ENCODE results near the gene SCYGR4. TPM values are rescaled to one million over a fixed set of nuclear protein-coding genes. Genes with fewer than 3 reads are reported as not detected.

The SCYGR4 gene
- total RNA-seq, 4 donors from 2014 or later: not detected

DNA sequence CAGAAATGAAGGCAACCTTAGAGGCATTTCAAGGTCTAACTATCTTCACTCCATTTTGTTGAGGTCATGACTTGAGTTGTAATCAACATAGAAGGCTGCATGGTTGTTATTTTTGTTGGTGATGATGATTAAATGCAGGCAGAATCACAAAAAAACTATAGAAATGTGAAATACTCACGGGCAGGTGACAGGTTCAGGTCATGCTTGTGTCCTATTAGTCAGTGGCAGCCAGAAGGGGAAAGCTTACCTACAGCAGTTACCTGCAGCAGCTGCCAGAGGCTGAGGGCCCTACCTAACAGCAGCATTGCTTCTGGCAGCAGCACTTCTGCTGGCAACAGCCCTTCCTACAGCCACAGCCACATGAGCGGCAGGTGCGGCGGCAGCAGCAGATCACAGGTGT is 3.1 kb upstream of the SCYGR4 start:
- intact Hi-C loops (cut with DNase I): no loop called here
- no peaks in the 10 kb centered on the region for H3K9me3 ChIP-seq
- H3K4me3 ChIP-seq: no peak overlapping the region
- no peak for DNase-seq
- no peaks in the 10 kb centered on the region for H3K4me1 ChIP-seq
- 67 to 78% methylated on average over 1 to 4 of the region's 4 CpGs for WGBS, 2 donors
- no peaks in the 10 kb centered on the region for H3K36me3 ChIP-seq
- no peak overlapping the region for H3K27ac ChIP-seq
- peaks cover 0 to 14% (median 0%) of the 10 kb centered on the region in 4 donors for H3K27me3 ChIP-seq
- TF ChIP-seq POLR2A (IDR thresholded peaks at IDR 0.05): no peak
- TF ChIP-seq, protein P1, sequence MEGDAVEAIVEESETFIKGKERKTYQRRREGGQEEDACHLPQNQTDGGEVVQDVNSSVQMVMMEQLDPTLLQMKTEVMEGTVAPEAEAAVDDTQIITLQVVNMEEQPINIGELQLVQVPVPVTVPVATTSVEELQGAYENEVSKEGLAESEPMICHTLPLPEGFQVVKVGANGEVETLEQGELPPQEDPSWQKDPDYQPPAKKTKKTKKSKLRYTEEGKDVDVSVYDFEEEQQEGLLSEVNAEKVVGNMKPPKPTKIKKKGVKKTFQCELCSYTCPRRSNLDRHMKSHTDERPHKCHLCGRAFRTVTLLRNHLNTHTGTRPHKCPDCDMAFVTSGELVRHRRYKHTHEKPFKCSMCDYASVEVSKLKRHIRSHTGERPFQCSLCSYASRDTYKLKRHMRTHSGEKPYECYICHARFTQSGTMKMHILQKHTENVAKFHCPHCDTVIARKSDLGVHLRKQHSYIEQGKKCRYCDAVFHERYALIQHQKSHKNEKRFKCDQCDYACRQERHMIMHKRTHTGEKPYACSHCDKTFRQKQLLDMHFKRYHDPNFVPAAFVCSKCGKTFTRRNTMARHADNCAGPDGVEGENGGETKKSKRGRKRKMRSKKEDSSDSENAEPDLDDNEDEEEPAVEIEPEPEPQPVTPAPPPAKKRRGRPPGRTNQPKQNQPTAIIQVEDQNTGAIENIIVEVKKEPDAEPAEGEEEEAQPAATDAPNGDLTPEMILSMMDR (IDR thresholded peaks at IDR 0.05): no peak

DNA sequence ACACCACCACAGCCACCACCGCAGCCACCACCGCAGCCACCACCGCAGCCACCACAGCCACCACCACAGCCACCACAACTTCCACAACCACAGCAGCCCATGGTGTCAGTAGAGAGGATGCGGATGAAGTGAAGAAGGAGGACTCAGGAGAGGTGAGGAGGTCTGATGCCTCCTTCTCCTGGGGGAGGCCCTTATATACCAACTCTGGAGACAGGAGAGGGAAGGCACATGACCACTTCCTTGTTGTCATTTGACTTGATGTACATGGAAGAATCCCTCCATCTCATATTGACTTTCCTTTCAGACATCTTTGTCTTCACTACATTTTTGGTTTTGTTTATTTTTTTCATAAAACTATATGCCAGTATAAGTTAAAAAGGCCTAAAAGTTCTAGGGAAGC is 2.6 kb upstream of the SCYGR4 start, which contains the start of gene SCYGR3:
Gene SCYGR3, minus strand, starts transcription at position 101 of the 400 bp plus-strand sequence. Its CDS starts 0 bp downstream, at position 101.
- Histone ChIP-seq H3K36me3 (no peaks in the 10 kb centered on the region), H3K4me1 (no peaks in the 10 kb centered on the region), H3K9me3 (no peaks in the 10 kb centered on the region), H3K4me3 (no peak within 1 kb of the TSS), H3K27me3 (peaks cover 0 to 14% (median 0%) of the 10 kb centered on the region in 4 donors), H3K27ac (no peak within 1 kb of the TSS)
- intact Hi-C loops (cut with DNase I): no loop called here
- DNase-seq: no peak
- TF ChIP-seq, protein P1 (IDR thresholded peaks at IDR 0.05): no peak
- TF ChIP-seq POLR2A (IDR thresholded peaks at IDR 0.05): no peak
- 71 to 90% methylated on average over 1 to 2 of the region's 4 CpGs for WGBS, 2 donors

DNA sequence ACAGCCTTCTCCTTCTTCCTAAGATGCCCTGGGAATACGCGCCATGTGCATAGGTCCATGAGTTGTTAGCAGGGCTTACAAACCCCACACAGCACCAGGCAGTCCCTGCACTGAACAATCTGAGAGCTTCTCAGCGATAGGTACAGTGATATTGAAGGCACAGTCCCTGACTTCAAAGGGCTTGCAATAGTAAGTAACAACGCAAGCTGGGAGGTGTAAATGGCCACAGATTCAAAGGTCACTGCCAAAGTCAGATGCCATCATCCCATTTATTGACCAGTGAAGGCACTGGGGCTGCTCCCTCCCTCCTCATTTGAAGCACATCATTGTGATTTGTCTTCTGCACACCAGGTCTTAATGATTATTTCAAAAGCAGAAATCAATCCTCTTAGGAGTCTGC is 2.1 kb upstream of the SCYGR4 start:
- Histone ChIP-seq H3K27me3 (peaks cover 0 to 14% (median 0%) of the 10 kb centered on the region in 4 donors), H3K4me1 (no peaks in the 10 kb centered on the region), H3K9me3 (no peaks in the 10 kb centered on the region), H3K4me3 (no peak overlapping the region), H3K36me3 (no peaks in the 10 kb centered on the region), H3K27ac (no peak overlapping the region)
- intact Hi-C loops (cut with DNase I): no loop called here
- TF ChIP-seq, protein P1 (IDR thresholded peaks at IDR 0.05): no peak
- no peak for TF ChIP-seq POLR2A (IDR thresholded peaks at IDR 0.05)
- WGBS, 2 donors: 89% methylated on average over 4 of the region's 4 CpGs
- no peak for DNase-seq

DNA sequence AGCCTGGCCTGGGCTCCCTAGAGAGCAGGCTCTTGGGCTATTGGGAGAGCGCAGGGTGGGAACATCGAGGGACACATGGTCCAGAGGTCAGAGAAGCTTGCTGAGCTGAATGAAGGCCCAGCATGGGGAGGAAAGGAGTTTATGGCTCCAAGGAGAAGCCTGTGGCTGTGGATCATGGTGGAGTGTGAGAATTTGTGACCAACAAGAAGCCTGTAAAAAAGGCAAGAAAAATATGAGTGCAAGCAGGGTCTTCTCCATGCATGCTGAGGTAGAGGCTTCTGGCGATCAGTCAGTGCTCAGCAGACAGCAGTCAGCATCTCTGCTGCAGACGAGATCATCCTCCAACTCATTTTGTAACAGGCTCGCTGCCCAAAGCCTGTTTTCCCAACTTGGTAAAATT is 1.4 kb upstream of the SCYGR4 start:
- no peak for TF ChIP-seq POLR2A (IDR thresholded peaks at IDR 0.05)
- TF ChIP-seq, protein P1 (IDR thresholded peaks at IDR 0.05): no peak
- no peaks in the 10 kb centered on the region for H3K36me3 ChIP-seq
- H3K4me3 ChIP-seq: no peak overlapping the region
- H3K9me3 ChIP-seq: no peaks in the 10 kb centered on the region
- H3K4me1 ChIP-seq: no peaks in the 10 kb centered on the region
- 59 to 75% methylated on average over 5 of the region's 5 CpGs for WGBS, 2 donors
- peaks cover 0 to 14% (median 0%) of the 10 kb centered on the region in 4 donors for H3K27me3 ChIP-seq
- no peak for DNase-seq
- no peak overlapping the region for H3K27ac ChIP-seq
- intact Hi-C loops (cut with DNase I): no loop called here

DNA sequence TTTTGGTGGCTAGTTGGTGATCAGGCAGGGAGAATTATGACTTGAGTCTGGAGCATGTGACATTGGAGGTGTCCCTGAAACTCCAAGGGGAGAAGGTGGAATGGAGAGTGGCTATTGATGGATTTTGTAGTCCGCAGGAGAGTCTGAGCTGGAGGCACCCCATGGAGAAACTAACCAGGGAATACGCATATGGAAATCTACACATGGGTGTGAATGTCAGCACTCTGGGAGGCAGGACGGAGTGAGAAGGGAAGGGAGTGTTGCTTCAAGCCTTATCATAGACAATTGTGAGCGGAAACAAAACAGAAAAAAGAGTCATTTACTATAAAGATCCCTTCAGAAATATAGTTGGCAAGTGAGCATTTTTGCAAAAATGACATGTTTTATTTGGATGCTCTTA is 667 bp upstream of the SCYGR4 start:
- Histone ChIP-seq H3K4me1 (no peaks in the 10 kb centered on the region), H3K27ac (no peak overlapping the region), H3K27me3 (peaks cover 0 to 13% (median 0%) of the 10 kb centered on the region in 4 donors), H3K36me3 (no peaks in the 10 kb centered on the region), H3K9me3 (no peaks in the 10 kb centered on the region), H3K4me3 (no peak overlapping the region)
- 59 to 60% methylated on average over 4 of the region's 4 CpGs for WGBS, 2 donors
- intact Hi-C loops (cut with DNase I): no loop called here
- DNase-seq: no peak
- TF ChIP-seq POLR2A (IDR thresholded peaks at IDR 0.05): no peak
- TF ChIP-seq, protein P1 (IDR thresholded peaks at IDR 0.05): no peak

Data from esophagus squamous epithelium (tissue), 5 donors.